Astrocyte of the cerebellum (primary cell): ENCODE results near the gene GPC5.

Experiments
- DNase-seq: peaks from one replicate; pipeline ENCODE4 v3.0.0-alpha.2; 2011; ENCODE audit warnings: low read depth
- H3K4me3 ChIP-seq: 2 replicates; pipeline ENCODE4 v1.5.1; 2011; ENCODE audit warnings: mild to moderate bottlenecking, low read depth, low read length, moderate library complexity
- CTCF ChIP-seq: IDR thresholded peaks from 2 replicates; pipeline ENCODE4 v1.5.1; 2012; ENCODE audit warnings: low read length, low read depth, moderate library complexity, mild to moderate bottlenecking; ENCODE audit errors: missing control alignments
- in situ Hi-C: cut with HindIII; loops from 2 replicates; pipeline ENCODE4 v1.10.0; 2017; ENCODE audit warnings: low sequenced_read_pairs

GPC5 gene

GRCh38 chr13:91383836-91384235, 14.6 kb upstream of the GPC5 start:
- in situ Hi-C loops, result no loop called here
- no peak for TF ChIP-seq CTCF
- H3K4me3 ChIP-seq, result no peak overlapping the region
- no peak for DNase-seq

GRCh38 chr13:91384896-91385295, 13.5 kb upstream of the GPC5 start:
- in situ Hi-C loops, result no loop called here
- no peak for TF ChIP-seq CTCF
- DNase-seq, result no peak
- H3K4me3 ChIP-seq, result no peak overlapping the region

DNA sequence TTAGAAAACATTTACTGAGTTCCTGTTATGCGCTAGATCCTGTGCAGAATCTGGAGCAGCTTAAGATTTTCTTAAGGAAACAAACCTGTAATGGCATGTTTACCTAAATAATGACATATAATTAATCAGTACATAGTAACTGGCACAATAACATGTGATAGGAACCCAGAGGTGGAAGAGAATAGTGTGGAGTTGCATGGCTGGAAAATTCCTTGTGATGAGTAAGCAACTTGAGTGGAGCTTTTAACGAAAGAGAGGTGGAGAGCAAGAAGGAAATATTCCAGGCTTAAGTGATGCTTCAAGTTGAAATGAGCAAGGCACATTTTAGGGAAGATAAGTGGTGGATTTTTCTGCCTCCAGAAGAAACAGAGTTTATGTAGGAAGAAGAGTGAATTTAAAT, 9.2 kb upstream of the GPC5 start:
- TF ChIP-seq CTCF, result no peak
- in situ Hi-C loops, result no loop called here
- DNase-seq, result no peak
- H3K4me3 ChIP-seq, result no peak overlapping the region

GRCh38 chr13:91397595-91397994, 826 bp upstream of the GPC5 start:
- no peak overlapping the region for H3K4me3 ChIP-seq
- TF ChIP-seq CTCF, result no peak
- in situ Hi-C loops, result no loop called here
- DNase-seq, result no peak

GRCh38 chr13:91399189-91400062, 1.0 kb downstream of the GPC5 start:
- TF ChIP-seq CTCF, result no peak
- H3K4me3 ChIP-seq, result peak overlapping the region; percentile 58
- in situ Hi-C loops, result no loop called here
- no peak for DNase-seq

DNA sequence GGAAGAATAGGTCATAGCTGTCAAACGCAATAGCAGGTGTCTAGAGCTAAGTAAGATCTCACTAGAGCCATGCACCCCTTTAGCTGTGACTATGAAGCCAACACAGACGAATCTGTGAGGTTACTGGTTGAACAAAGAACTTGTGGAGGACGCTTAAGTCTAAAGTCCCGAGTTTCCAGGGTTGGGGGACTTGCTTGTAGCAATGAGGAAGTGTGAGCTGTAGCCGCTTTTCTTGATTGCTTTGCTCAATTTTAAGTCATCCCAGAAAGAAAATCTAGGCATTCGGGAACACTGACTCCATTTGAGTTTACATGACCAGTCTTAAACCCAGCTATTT, 1.6 kb downstream of the GPC5 start:
- DNase-seq, result no peak
- in situ Hi-C loops, result no loop called here
- TF ChIP-seq CTCF, result no peak
- no peak overlapping the region for H3K4me3 ChIP-seq
